HG03575 (cell line): ENCODE measurements around the gene MSI2.
"Not testable (repeated sequence)": the region's sequence is repeated elsewhere in the genome, so short reads cannot be mapped to it uniquely, and the experiment has no call there.

Experiments
- ATAC-seq: cut with Tn5 transposase; IDR thresholded peaks from one replicate; pipeline ENCODE4 v1.9.1; 2021; ENCODE audit not compliant: unreplicated experiment, insufficient number of reproducible peaks, low FRiP score; ENCODE audit errors: extremely low read depth

MSI2 gene

DNA sequence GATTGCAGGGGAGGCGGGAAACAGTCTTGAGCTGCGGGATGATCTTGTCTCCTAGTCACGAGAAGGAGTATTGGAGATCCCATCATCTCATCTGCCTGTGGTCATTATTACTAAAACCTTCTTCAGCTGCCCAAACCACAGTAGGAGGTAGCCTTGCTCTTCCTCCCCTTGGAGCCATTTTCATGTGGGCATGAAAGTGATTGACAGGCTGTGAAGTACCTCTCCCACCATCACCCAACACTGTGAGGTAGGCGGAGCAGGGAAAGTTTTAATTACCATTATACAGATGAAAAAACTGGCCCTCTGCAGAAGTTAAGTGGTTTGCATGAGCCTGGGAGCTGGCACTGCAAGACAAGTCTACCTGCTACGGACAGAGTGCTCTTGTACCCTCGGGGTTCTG, 237.3 kb downstream of the MSI2 start:
- ATAC-seq, result no peak

DNA sequence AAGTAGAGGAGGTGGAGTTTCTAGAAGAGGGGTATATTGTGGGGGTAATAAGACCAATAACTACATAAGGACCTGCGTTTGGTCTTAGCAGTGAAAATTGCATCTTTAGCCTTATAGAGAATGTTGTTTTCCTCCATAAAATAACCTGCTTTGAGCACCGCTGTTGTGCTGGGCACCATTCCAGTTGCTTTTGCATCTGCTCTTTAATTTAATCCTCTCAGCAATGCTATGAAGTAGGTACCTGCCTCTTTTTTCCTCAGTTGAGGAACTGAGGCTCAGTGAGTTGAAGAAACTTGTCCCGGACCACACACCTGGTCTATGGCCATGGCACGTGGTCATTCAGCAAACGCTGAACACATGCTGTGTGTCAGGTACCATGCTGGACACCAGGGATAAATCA, 238.1 kb downstream of the MSI2 start:
- ATAC-seq, result no peak

DNA sequence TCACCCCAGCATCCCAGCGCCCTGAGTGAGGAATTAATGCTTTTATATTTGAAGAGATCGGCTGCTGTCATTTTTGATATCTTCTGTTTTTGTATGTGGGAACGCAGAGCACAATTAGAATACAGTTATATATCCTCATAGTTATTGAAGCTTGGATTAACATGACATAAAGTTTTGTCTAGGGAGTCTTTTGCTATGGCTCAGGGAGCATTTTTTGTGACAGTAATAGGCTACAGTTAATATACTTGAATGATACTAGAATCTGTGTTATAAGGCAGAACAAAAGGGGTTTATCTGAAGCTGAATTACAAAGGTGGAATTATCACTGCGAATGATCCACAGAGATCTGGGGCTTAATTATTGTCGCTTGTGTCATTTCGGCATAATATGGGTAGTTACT, 239.4 kb downstream of the MSI2 start:
- no peak for ATAC-seq

DNA sequence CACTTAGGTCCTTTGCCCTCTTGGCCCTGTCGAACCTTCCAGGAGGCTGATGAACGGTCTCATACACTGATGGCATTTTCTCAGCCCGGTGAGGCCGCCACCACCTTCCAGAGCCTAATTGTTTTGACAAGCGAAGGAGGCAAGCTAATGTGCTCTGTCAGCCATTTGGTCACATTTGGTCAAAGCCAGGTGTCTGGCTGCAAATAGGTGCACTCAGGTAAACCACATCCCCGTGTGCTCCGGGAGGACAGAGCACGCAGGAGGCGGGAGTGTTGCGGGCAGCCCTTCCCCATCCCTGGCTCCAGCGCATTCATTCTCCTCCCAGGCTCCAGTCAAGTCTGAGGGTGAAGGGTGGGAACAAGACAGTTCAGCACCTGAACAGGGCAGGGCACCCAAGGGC, 240.1 kb downstream of the MSI2 start:
- no peak for ATAC-seq

DNA sequence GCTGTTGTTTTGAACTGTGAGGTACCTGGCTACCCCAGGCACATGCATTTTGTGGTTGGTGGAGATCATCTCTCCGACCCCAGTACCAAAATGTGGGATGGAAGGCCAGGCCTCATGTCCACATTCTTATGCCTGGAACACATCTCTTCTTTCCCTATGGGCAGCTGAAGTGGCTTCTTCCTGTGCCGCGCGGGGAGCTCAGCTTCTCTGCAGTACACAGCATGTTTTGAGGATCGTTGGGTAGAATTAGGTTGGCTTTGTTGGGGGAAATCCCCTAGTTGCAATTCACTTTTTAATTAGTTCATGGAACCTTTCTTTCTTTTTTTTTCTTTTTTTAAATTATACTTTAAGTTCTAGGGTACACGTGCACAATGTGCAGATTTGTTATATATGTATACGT, 242.1 kb downstream of the MSI2 start:
- ATAC-seq, result no peak

DNA sequence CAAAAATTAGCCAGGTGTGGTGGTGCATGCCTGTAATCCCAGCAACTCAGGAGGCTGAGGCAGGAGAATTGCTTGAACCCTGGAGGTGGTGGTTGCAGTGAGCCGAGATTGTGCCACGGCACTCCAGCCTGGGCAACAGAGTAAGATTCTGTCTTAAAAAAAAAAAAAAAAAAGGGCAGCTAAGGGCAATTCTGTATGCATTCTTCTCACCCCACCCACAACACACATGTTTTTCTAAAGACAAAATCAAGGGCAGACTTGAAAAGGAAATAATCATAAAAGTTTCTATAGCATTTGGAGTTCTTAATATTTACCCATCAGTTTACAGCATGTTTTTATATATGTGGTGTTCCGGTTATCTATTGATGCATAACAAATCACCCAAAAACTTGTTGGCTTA, 242.9 kb downstream of the MSI2 start:
- ATAC-seq, result not testable (repeated sequence)

DNA sequence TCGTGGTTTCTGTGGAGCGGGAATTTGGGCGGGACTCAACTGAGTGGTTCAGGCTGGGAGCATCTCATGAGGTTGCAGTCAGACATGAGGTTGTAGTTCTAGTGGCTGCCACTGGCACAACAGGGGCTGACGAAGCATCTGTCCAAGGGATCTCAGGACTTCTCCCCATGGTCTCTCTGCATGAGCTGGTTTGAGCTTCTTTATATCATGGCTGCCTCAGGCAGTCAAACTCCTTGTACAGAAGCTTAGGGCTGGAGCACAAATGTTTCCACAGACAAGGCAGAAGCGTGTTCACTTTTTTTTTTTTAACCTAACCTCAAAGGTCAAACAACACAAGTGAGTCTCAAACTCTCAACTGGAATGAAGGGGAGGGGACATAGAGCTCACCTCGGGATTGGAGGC, 243.3 kb downstream of the MSI2 start:
- ATAC-seq, result no peak

DNA sequence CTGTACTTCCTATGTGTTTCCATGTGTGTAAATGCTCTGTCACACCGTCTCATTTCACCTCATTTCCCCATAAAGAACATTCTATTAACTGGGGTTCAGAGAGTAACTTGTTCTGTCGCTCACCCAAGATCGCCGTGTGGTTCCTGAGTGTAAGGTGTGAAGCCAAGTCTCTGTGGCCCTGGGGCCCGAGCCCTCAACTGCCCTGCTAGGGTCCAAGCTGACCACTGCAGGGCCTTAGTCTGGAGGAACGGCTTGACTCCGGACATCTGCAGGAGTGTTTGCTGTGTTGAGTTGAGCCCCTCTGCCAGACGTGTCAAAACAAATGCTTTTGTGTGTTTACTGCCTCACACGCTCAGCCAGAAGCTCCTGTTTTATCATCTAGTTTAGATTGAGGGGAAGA, 244.7 kb downstream of the MSI2 start:
- no peak for ATAC-seq

DNA sequence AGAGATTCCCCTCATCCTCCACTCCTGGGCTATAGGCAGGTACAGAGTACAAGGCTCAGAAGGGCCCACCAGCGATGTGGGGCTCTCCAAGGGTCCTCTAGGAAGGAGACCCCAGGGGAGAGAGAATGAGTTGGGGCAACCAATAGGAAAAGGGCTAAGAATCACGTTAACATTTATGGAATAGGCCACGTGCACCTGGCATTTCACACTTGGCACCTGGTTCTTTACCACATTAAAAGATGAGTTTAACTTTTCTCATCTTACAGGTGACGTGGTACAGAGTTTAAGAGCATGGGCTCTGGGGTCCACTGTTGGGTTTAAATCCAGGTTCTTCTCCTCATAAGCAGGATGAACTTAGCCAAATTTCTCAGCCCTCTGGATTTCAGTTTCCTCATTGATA, 245.7 kb downstream of the MSI2 start:
- no peak for ATAC-seq

DNA sequence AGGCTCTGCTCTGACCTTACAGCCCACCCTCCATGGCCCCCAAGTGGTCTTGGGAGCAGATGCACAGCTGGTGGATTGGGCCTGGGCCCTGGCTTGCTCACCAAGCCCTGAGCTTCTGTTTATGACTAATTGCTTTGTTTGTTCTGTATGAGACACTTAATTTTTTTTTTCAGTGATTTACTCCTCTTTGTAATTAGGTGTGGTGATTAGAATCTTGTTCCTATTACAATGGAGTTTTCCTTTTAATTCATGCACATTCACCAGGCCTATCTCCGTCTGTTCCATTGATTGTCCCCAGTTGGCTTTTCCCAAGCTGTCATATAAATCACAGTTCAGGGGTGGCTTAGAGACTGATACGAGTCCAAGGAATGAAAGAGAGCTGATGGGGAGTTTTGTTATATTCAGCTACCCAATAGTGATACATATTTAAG, 246.5 kb downstream of the MSI2 start:
- no peak for ATAC-seq

DNA sequence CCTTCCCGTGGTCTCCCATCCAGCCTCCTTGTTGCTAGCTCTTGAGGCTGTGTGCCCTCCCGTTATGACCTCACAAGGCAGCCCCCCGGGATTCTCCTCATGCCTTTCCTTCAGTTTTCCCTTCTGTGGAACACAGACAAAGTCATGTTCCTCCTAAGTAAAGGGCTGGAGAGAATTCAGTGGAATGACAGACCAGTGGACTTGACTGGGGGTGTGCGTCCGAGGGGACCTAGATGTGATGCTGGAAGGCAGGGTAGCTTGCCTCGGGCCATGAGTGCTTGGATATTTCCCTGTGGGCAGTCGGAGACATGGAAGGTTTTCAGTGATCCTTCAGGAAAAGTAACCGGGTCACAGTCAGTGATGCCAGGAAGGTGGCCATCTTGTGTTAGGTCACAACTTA, 247.9 kb downstream of the MSI2 start:
- ATAC-seq, result no peak

DNA sequence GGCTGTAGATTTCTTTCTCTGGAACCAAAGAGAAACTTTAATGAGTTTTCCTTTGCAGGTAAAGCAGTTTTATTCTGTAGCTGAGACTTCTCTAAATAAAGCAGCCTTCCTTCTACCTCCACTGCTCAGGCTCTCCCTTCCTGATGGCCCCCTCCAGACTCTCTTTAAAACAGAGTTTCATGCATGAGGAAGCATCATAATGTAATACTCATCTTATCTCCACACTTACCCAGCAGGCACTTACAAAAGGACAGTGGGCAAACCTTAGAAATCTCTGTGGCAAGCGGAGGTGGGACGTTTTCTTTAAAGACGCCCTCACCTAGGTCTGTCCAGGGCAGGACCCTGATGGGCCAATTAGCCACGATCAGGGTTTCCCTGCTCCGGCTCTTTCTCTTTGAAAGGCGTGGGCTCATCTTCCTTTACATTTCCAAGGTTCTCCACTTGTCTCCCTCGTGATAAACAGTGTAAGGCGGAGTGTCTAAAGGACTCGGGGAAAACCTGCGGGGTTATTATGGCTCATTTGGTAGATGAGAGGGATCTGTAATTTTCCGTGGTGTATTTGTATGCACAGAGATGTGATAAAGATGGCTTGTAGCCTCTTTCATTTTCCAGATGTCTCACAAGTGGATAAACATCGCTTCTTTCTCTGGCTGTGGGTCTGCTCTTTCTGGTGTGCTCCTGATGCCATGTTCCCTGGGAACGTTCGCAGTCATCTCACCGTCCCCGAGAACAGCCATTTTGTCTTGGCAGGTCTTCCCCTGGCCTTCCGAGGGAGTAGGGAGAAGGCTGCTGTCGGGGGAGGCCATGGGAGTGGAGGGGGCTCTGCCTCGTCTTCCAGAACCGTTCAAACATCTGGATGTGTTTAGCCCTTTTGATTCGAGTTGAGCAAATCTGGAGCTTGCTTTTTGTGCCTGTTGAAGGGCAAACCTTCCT, 249.8 kb downstream of the MSI2 start:
- no peak for ATAC-seq

DNA sequence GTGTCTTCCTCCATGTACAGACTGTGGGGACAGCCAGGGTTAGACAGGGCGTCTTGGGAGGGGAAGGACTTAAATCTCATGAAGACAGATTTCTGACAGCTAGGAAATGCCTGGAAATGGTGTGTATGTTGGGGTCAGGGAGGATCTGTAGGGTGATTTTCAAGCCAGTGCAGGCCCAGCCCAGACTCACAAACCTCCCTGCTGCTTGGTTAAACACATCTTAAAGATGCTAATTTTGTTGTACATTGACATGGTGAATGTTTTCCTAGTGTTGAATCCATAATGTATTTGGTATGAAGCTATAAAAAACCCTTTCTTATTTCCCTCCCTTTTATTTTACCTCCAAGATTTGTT, 250.4 kb downstream of the MSI2 start:
- ATAC-seq, result no peak

DNA sequence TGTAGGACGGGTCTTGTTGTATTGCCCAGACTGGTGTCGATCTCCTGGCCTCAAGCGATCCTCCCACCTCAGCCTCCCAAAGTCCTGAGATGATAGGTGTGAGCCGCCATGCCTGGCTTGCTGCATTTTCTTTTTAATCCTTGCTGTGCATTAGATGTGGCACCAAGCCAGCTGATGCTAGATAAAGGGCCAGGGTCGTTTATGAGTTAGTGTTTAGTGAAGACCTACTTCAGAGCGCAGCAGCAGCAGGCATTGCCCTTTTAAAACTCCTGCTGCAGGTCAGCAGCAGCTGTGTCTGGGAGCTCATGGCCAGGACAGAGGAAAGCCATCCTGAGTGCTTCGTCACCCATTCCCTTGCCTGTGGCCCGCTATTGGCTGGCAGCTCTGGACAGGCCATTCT, 251.5 kb downstream of the MSI2 start:
- ATAC-seq, result no peak

DNA sequence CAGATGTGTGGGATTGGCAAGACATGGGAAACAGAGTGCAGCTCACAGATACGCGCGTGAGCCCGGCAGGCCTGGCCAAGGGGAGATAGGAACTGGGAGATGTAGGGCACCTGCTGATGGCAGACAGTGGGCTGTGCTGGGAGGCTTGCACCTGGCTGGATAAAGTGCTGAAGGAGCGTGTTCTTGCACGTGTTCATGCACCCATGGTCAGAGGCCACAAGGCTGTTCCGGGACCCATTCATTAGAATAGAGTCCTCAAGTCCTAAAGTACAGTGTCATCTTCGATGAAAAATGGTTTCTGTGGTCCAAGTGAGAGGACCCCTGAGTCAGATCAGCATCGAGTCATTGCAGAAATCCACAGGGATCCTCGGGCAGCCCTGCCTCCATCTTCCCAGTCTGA, 252.3 kb downstream of the MSI2 start:
- ATAC-seq, result no peak

DNA sequence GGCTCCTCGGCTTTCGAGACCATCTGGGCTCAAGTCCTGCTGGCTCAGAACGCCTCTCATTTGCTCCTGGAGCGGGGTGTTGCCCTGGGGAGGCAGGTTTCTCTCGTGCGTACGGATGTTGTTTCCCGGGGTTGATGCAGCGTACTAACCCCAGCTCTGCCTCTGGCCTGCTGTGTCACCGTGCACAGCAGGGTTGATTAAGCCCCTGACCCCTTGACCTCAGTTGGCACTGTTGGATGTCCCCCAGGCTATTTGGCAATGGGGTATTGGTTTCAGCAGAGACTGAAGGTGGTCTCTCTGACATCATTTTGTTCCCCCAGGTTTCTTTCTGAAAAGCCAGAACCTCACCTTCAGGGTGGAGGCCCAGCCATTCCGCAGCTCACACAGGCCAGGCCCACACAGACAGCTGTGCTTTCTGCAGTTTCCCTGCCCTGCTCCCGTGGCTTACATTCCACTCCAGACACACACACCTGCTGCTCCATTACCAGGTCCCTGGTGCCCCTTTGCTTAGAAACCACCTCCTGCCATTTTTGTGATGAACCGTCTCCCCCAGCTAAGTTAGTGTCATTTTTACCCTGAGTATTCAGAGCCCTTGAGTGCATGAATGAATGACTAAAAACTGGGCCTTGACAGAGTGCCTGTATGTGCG, 255.3 kb downstream of the MSI2 start:
- no peak for ATAC-seq

DNA sequence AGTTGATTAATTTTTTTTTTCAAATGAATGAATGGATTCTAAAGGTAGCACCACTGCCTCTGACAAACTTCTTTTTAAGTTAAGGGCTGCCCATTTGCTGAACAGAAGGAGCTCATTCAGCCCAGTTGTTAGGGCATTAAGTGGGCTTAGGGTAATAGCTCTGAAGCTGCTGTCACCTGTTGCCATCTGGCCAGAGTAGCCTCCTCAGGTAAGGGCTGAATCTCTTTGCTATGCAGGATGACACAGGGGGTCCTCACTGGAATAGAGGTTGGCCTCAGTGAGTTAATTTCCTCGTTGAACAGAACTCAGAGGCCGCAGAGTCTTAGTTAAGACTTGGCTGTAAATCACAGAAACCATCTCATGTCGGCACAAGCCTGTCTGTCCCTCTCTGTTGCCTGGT, 255.9 kb downstream of the MSI2 start:
- no peak for ATAC-seq

DNA sequence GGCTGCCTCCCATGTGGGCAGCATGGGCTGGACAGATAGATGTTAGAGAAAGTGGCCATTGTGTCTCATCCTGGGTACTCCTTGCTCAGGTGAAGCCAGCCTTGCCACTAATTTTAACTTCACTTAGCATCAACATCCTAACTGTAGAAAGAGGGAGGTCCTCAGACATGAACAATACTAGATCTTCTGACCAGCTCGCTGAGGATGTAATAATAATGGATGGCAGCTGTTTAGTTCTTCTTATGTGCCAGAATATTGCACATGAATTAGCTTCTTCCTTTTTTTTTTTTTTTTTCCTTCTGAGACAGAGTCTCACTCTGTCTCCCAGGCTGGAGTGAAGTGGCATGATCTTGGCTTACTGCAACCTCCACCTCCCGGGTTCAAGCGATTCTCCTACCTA, 256.4 kb downstream of the MSI2 start:
- no peak for ATAC-seq

DNA sequence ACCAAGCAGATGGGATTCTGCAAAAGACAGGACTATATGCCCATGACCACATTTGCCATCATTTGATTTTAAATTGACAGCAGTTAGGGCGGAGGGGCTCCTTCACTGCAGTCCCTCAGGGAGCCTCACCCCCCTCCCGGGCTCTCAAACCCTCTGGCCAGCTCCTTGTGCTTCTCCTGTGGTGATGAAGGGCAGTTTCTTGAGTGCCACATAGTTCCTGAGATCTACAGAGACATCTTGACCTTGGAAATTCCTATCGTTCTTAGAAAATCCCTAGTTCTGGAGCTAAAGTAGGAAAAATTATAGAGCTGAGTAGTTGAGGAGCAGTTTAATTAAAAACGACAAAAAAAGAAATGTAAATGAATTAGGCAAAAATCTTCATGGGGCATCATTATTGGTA, 257.2 kb downstream of the MSI2 start:
- ATAC-seq, result no peak

DNA sequence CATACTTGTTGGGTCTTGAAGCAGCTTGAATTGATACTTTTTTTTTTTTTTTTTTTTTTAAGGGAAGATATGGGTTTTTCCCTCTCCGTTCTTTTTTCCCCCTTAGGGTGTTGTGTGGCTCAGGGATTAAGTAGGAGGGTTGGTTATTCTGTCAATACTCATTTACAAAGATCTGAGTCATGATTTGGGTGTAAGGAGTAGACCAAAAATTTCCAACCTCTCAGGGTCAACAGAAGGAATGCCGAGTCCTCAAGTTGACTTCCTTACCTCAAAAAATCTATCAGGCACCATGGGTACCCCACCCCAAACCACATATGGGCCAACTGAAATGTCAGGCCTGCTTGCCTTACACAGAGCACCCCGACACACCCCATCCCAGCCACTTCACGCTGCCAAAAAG, 258.3 kb downstream of the MSI2 start:
- no peak for ATAC-seq
